ENCODE results near the gene ZBTB40. TPM values are rescaled to one million over a fixed set of nuclear protein-coding genes. Genes with fewer than 3 reads are reported as not detected.

The ZBTB40 gene
- total RNA-seq, 1 experiment from 2014 or later, result 16.3 TPM

DNA sequence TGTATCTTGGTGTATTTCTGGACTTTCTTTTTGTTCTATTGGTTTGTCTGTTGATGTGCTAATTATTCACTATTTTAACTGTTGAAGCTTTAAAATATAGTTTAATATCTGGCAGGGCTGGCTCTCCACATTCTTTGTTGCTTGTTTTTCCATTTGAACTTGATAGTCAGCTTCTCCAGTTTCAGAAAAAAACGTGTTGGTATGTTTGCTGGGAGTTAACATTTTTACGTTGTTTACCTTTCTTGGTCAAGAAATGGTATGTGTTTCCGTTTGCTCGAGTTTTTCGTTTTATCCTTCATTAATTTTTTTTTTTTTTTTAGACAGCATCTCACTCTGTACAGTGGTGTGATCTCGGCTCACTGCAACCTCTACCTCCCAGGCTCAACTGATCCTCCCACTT lies 16.9 kb upstream of the ZBTB40 start:
- Histone ChIP-seq H3K27ac (ENCODE audit: insufficient read length, low read depth, low read length) (no peak overlapping the region), H3K9ac (ENCODE audit: extremely low read depth, insufficient read length, low read length) (no peak overlapping the region), H2AFZ (ENCODE audit: low read length) (no peak overlapping the region), H3T11ph (ENCODE audit: low read length) (no peak overlapping the region), H3K79me2 (ENCODE audit: insufficient read depth, low read length) (no peaks in the 10 kb centered on the region), H2BK15ac (ENCODE audit: low read depth, low read length) (no peak overlapping the region), H4K20me1 (ENCODE audit: control insufficient read depth, insufficient read depth, insufficient read length) (no peaks in the 10 kb centered on the region), H4K8ac (replicated peaks; ENCODE audit: insufficient read length, low read depth, low read length) (no peak overlapping the region), H3K23ac (ENCODE audit: insufficient read length, low read depth, low read length) (no peak overlapping the region), H4K91ac (ENCODE audit: insufficient read length, low read depth, low read length) (no peak overlapping the region), H2BK5ac (ENCODE audit: insufficient read length, low read length) (no peak overlapping the region), H3K79me1 (ENCODE audit: insufficient read depth, low read depth, low read length, poor library complexity, severe bottlenecking) (no peaks in the 10 kb centered on the region), H3K56ac (ENCODE audit: insufficient read length, low read depth, low read length) (no peak overlapping the region), H2BK12ac (ENCODE audit: insufficient read length, low read depth, low read length) (no peak overlapping the region), H3K27me3 (ENCODE audit: insufficient read depth, low read length) (no peaks in the 10 kb centered on the region), H3K9me3 (ENCODE audit: control insufficient read depth, low read depth, low read length) (no peaks in the 10 kb centered on the region), H3K18ac (ENCODE audit: insufficient read length, low read depth, low read length) (no peak overlapping the region), H4K5ac (ENCODE audit: insufficient read length, low read depth, low read length) (no peak overlapping the region), H2AK5ac (ENCODE audit: insufficient read length, low read length) (no peak overlapping the region), H3K14ac (ENCODE audit: insufficient read depth, low read length) (no peak overlapping the region), H3K4me1 (ENCODE audit: insufficient read depth, low read length) (no peaks in the 10 kb centered on the region), H3K23me2 (ENCODE audit: insufficient read length, low read depth, low read length, poor library complexity, severe bottlenecking) (no peaks in the 10 kb centered on the region), H2BK20ac (ENCODE audit: low read depth, low read length, poor library complexity, severe bottlenecking) (no peak overlapping the region), H3K4ac (ENCODE audit: low read depth, low read length) (no peak overlapping the region), H3K4me2 (ENCODE audit: insufficient read depth, insufficient read length, low read length) (no peak overlapping the region), H2BK120ac (ENCODE audit: low read depth, low read length, poor library complexity, severe bottlenecking) (no peak overlapping the region)
- TF ChIP-seq CTCF (conservative IDR thresholded peaks at IDR 0.05), result no peak
- no peak overlapping the region for H3K4me3 Mint-ChIP-seq
- H3K27ac Mint-ChIP-seq, result no peak overlapping the region
- WGBS (ENCODE audit: extremely low coverage, insufficient read length, low lambda C conversion rate), result no CpG with 5 or more reads among the region's 6 CpGs
- peaks cover 7% of the 10 kb centered on the region in 2 experiments; a peak in 4 of 5 replicates for H3K9me3 Mint-ChIP-seq
- H3K4me1 Mint-ChIP-seq, result no peaks in the 10 kb centered on the region
- H3K36me3 Mint-ChIP-seq (ENCODE audit: insufficient read depth in 1 of 3, low read depth in 3 of 3), result peaks cover 2 to 7% (median 5%) of the 10 kb centered on the region in 3 experiments; a peak in 4 of 7 replicates
- no peak for DNase-seq
- H3K27me3 Mint-ChIP-seq (ENCODE audit: low read depth), result no peaks in the 10 kb centered on the region; the same call in 1 of the 2 replicates
